ENCODE data around the gene TSEN54.
"Not testable (repeated sequence)": the region's sequence is repeated elsewhere in the genome, so short reads cannot be mapped to it uniquely, and the experiment has no call there.

The TSEN54 gene

DNA sequence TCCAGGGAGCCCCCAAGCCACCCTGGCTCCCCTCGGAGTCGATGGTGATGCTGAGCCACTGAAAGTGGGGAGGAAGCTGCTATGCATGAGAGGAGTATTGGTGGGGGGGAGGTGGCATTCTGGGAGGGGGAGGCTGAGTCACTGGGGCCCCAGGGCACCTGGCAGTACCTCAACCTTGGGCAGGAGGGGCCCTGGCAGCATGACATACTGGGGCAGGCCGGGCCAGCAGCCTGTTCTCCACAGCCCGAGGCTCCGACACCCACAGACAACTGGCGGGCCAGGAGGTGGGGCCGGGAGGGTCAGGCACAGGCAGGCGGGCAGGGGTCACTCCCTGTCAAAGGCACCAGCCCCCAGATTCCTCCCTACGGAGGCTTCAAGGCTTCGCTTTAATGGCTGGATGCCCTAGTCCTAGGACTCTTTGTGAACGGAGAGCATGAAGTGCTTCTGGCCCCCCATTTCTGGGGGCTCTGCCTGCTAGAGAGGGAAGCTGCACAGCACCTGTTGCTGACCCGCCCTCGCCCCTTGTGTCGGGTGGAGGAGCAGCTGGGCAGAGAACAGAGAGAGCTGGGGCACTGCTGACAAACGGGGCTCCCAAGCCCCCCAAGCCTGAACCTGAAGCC, 1.9 kb upstream of the TSEN54 start:
- TF ChIP-seq POLR2A (IDR thresholded peaks at IDR 0.05; ENCODE audit: low read length) (no peak), GATA1 (IDR thresholded peaks at IDR 0.05; ENCODE audit: low read depth, low read length) (no peak)
- no peak for DNase-seq

- no peak for DNase-seq
- TF ChIP-seq GATA1 (IDR thresholded peaks at IDR 0.05; ENCODE audit: low read depth, low read length) (no peak), POLR2A (IDR thresholded peaks at IDR 0.05; ENCODE audit: low read length) (no peak)
Observed at GRCh38 chr17:75514919-75515495, 1.3 kb upstream of the TSEN54 start.

- peak; percentile 83 to 87 for DNase-seq
- no peak for TF ChIP-seq POLR2A (IDR thresholded peaks at IDR 0.05; ENCODE audit: low read length)
- no peak for TF ChIP-seq GATA1 (IDR thresholded peaks at IDR 0.05; ENCODE audit: low read depth, low read length)
Observed at GRCh38 chr17:75515496-75516254, 653 bp upstream of the TSEN54 start, which contains the start of gene CASKIN2. Gene CASKIN2, minus strand, starts transcription at chr17:75515537. Its CDS starts 1,733 bp downstream, at chr17:75513804.

GRCh38 chr17:75516619-75517296, 430 bp downstream of the TSEN54 start:
- TF ChIP-seq GATA1 (IDR thresholded peaks at IDR 0.05; ENCODE audit: low read depth, low read length) (no peak), POLR2A (IDR thresholded peaks at IDR 0.05; ENCODE audit: low read length) (no peak)
- peak; percentile 68 to 73 for DNase-seq

DNA sequence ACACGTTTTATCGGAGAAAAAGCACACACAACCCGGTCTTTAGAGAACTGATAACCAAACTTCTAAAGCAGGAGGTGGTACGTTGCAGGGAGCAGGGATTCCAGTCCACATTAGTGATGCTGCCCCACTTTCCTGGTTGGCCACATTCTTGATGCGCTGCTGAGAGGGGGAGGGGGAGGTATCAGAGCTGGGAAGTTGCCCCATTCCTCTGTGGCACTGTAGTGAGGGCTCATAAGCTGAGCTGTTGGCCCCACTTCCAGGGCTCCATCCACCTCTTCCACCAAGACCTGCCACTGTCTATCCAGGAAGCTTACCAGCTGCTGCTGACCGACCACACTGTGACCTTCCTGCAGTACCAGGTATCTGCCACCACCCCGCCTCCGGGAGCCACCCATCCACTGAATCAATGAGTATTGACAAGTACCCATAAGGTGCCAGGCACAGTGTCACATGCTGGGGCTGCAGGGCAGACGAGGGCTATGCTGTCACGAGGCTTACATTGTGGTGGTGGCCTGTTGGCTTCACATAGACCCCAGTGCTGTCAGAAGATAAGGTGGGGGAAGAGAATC, 1.1 kb downstream of the TSEN54 start:
- peak in 1 of 2 experiments; percentile 48 for DNase-seq

DNA sequence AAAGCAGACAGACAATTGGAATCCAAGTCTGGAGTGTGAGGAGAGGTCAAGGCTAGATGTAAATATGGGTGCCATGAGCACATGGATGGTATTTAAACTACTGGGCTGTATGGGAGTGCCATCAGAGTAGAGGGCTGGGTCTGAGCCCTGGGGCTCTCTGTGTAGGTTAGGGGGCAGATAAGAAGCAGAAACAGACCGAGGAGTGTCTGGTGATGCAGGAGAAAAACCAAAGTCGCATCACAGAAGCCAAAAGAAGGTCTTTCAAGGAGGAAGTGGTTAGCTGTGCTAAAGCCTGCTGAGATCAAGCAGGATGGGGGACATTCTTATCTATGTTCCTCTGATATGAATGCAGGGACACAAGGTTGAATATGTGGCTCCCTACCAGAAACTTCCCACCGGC, 1.9 kb downstream of the TSEN54 start:
- DNase-seq: peak; percentile 37 to 46
- peak; percentile 39 for TF ChIP-seq POLR2A (IDR thresholded peaks at IDR 0.05; ENCODE audit: low read length)
- TF ChIP-seq GATA1 (IDR thresholded peaks at IDR 0.05; ENCODE audit: low read depth, low read length): no peak

More for the DNA sequence above, 1.1 kb downstream of the TSEN54 start:
- no peak for TF ChIP-seq GATA1 (IDR thresholded peaks at IDR 0.05; ENCODE audit: low read depth, low read length)
- no peak for TF ChIP-seq POLR2A (IDR thresholded peaks at IDR 0.05; ENCODE audit: low read length)

GRCh38 chr17:75518983-75519537, 2.7 kb downstream of the TSEN54 start:
- TF ChIP-seq POLR2A (IDR thresholded peaks at IDR 0.05; ENCODE audit: low read length) (no peak), GATA1 (IDR thresholded peaks at IDR 0.05; ENCODE audit: low read depth, low read length) (no peak)

DNA sequence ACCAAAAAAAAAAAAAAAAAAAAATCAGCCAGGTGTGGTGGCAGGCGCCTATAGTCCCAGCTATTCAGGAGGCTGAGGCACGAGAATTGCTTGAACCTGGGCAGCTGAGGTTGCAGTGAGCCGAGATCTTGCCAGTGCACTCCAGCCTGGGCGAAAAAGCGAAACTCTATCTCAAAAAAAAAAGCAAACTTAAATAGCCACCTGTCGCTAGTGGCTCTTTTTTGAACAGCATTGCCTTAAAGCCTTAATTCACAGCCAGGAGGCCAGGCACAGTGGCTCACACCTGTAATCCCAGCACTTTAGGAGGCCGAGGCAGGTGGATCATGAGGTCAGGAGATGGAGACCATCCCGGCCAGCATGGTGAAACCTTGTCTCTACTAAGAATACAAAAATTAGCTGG, 4.1 kb downstream of the TSEN54 start:
- not testable (repeated sequence) for DNase-seq

More at GRCh38 chr17:75518983-75519537, 2.7 kb downstream of the TSEN54 start:
- no peak for DNase-seq

GRCh38 chr17:75521290-75521689, 5.0 kb downstream of the TSEN54 start:
- TF ChIP-seq GATA1 (IDR thresholded peaks at IDR 0.05; ENCODE audit: low read depth, low read length) (no peak), POLR2A (IDR thresholded peaks at IDR 0.05; ENCODE audit: low read length) (no peak)
- DNase-seq: no peak

DNA sequence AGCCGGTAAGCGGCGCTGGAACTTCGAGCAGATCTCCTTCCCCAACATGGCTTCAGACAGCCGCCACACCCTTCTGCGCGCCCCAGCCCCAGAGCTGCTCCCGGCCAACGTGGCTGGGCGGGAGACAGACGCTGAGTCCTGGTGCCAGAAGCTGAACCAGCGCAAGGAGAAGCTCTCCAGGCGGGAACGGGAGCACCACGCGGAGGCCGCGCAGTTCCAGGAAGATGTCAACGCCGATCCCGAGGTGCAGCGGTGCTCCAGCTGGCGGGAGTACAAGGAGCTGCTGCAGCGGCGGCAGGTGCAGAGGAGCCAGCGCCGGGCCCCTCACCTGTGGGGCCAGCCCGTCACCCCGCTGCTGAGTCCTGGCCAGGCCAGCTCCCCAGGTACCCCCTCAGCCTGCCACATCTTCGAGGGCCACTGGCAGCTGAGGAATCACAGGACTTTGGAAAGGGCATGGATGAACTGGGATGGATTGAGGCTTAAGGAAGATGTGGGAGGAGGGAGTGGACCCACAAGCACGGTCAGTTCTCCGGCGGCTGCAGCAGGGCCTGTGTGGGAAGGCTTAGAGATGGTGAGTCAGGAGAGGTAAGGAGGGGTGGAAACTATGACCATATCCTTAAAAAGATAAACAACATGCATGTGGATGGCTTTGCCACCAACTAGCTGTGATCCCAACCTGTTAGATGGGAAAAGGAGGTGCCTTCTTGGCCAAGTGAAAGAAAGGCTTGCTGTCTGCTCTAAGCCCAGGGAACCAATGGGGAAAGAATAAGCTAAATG, 5.8 kb downstream of the TSEN54 start:
- DNase-seq: no peak
- no peak for TF ChIP-seq GATA1 (IDR thresholded peaks at IDR 0.05; ENCODE audit: low read depth, low read length)

- TF ChIP-seq POLR2A (IDR thresholded peaks at IDR 0.05; ENCODE audit: low read length) (no peak), GATA1 (IDR thresholded peaks at IDR 0.05; ENCODE audit: low read depth, low read length) (no peak)
- no peak for DNase-seq
Observed at GRCh38 chr17:75523647-75524046, 7.3 kb downstream of the TSEN54 start.

DNA sequence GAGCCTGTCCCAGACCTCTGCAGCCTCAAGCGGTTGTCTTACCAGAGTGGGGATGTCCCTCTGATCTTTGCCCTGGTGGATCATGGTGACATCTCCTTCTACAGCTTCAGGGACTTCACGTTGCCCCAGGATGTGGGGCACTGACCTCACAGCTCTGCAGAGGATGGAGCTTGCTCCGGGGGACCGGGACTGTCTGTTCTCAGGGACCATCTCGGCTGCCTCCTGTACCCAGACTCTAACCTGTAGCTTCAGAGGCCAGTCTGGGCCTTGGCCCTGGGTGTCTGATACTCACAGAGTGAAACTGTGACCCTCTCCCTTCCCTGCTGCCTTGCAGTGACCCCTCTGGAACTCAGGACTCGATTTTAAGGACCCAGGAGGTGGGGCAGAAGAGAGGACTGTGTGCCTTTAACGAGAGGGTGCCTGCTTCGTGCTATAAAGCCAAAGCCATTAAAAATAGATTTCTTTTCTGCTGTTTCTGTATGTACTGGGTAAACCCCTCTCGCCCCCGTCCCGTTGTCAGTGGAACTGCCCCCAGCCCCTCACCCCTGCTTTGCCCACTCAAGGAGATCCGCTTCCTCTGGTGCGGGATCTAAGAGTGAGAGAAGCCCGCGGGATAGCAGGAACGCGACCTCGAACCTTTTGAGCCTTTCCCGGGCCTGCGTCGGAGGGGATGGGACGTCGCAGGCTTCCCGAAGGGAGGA, 8.1 kb downstream of the TSEN54 start:
- TF ChIP-seq GATA1 (IDR thresholded peaks at IDR 0.05; ENCODE audit: low read depth, low read length) (no peak), POLR2A (IDR thresholded peaks at IDR 0.05; ENCODE audit: low read length) (no peak)
- DNase-seq: no peak

Data from erythroblast (primary cell).